ENCODE measurements around the gene TMEM208. TPM values are rescaled to one million over a fixed set of nuclear protein-coding genes. Genes with fewer than 3 reads are reported as not detected.

The TMEM208 gene
- total RNA-seq, 1 donor from 2014 or later: 42.6 TPM

DNA sequence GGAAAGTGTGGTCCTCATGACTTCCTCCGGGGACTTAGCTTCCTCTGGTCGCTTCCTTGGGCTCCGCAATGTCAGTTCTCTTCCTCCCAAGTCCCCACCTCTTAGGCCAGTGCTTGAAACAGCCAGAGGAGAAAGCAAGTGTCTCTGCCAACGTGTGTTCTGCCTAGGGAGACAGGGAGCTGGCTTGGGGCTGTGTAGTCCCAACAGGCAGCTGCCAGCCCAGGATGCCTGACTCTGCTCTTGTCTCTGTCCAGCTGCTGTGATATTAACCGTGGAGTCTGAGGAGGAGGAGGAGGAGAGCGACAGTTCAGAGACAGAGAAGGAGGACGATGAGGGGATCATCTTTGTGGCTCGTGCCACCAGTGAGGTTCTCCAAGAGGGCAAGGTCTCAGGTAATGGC lies 38.9 kb downstream of the TMEM208 start:
- no peak for DNase-seq
- H3K9me3 Mint-ChIP-seq (ENCODE audit: unreplicated experiment): no peaks in the 10 kb centered on the region
- no peak overlapping the region for H3K4me3 Mint-ChIP-seq (ENCODE audit: unreplicated experiment)
- H3K4me1 Mint-ChIP-seq (ENCODE audit: low read depth, unreplicated experiment): peaks cover 1% of the 10 kb centered on the region
- peaks cover 7% of the 10 kb centered on the region for H3K36me3 Mint-ChIP-seq (ENCODE audit: unreplicated experiment)
- TF ChIP-seq, protein P1, sequence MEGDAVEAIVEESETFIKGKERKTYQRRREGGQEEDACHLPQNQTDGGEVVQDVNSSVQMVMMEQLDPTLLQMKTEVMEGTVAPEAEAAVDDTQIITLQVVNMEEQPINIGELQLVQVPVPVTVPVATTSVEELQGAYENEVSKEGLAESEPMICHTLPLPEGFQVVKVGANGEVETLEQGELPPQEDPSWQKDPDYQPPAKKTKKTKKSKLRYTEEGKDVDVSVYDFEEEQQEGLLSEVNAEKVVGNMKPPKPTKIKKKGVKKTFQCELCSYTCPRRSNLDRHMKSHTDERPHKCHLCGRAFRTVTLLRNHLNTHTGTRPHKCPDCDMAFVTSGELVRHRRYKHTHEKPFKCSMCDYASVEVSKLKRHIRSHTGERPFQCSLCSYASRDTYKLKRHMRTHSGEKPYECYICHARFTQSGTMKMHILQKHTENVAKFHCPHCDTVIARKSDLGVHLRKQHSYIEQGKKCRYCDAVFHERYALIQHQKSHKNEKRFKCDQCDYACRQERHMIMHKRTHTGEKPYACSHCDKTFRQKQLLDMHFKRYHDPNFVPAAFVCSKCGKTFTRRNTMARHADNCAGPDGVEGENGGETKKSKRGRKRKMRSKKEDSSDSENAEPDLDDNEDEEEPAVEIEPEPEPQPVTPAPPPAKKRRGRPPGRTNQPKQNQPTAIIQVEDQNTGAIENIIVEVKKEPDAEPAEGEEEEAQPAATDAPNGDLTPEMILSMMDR (IDR thresholded peaks at IDR 0.05; ENCODE audit: partially characterized antibody, unreplicated experiment): no peak
- peaks cover 3% of the 10 kb centered on the region for H3K27me3 Mint-ChIP-seq (ENCODE audit: unreplicated experiment)
- H3K27ac Mint-ChIP-seq (ENCODE audit: unreplicated experiment): no peak overlapping the region

DNA sequence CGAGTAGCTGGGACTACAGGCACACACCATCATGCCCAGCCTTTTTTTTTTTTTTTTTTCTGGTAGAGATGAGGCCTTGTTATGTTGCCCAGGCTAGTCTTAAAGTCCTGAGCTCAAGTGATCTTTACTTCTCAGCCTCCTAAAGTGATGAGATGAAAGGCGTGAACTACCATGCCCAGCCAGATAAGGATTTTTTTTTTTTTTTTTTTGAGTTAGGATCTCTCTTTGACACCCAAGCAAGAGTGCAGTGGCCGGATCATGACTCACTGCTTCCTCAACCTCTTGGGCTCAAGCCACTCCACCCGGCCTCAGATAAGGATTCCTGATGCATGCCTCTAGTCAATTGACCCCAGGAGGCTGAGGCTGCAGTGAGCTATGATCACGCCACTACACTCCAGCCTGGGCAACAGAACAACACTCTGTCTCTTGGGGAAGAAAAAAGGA lies 41.2 kb downstream of the TMEM208 start:
- Mint-ChIP-seq H3K36me3 (ENCODE audit: unreplicated experiment) (no peaks in the 10 kb centered on the region), H3K27ac (ENCODE audit: unreplicated experiment) (no peak overlapping the region), H3K4me1 (ENCODE audit: low read depth, unreplicated experiment) (no peaks in the 10 kb centered on the region), H3K27me3 (ENCODE audit: unreplicated experiment) (peaks cover 3% of the 10 kb centered on the region), H3K9me3 (ENCODE audit: unreplicated experiment) (no peaks in the 10 kb centered on the region), H3K4me3 (ENCODE audit: unreplicated experiment) (no peak overlapping the region)
- DNase-seq: no peak
- TF ChIP-seq, protein P1 (IDR thresholded peaks at IDR 0.05; ENCODE audit: partially characterized antibody, unreplicated experiment): no peak

DNA sequence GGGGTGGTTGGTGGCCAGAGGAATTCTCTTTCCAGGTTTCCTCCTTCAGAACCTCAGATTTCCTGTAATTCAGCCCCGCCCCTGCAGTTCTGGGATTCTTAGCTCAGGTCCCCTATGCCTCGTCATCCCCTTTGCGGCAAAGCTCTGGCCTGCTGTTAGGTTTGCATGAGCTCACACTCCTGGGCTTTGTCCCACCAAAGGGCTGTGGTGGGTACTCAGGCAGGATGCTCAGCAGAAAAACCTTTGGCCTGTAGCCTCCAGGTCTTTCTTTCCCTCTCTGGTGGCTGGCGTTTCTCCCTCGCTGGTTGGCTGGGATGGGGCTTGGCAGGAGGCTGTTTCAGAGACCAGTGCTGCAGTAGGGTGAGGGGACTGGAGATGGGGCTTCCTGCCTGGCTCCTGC lies 42.8 kb downstream of the TMEM208 start:
- no peak for DNase-seq
- TF ChIP-seq, protein P1 (IDR thresholded peaks at IDR 0.05; ENCODE audit: partially characterized antibody, unreplicated experiment): no peak
- Mint-ChIP-seq H3K9me3 (ENCODE audit: unreplicated experiment) (no peaks in the 10 kb centered on the region), H3K4me1 (ENCODE audit: low read depth, unreplicated experiment) (no peaks in the 10 kb centered on the region), H3K27ac (ENCODE audit: unreplicated experiment) (no peak overlapping the region), H3K27me3 (ENCODE audit: unreplicated experiment) (peaks cover 3% of the 10 kb centered on the region), H3K36me3 (ENCODE audit: unreplicated experiment) (no peaks in the 10 kb centered on the region), H3K4me3 (ENCODE audit: unreplicated experiment) (no peak overlapping the region)

DNA sequence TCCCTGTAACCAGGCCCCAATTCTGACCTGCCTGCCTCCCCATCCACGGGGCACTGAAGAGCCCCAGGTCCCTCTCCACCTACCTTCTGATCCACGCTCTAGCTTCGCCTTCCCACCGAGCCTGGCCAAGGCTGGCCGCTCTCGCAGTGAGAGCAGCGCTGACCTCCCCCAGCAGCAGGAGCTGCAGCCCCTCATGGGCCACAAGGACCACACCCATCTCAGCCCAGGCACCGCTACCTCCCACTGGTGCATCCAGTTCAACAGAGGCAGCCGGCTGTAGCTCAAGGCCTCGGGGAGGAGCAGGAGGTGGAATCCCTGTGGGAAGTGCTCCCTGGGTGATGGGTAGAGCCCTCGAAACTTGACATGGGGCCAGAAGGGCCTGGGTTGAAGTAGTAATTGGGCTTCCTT lies 44.0 kb downstream of the TMEM208 start:
- no peaks in the 10 kb centered on the region for H3K9me3 Mint-ChIP-seq (ENCODE audit: unreplicated experiment)
- no peaks in the 10 kb centered on the region for H3K36me3 Mint-ChIP-seq (ENCODE audit: unreplicated experiment)
- no peaks in the 10 kb centered on the region for H3K27me3 Mint-ChIP-seq (ENCODE audit: unreplicated experiment)
- H3K4me3 Mint-ChIP-seq (ENCODE audit: unreplicated experiment): no peak overlapping the region
- TF ChIP-seq, protein P1 (IDR thresholded peaks at IDR 0.05; ENCODE audit: partially characterized antibody, unreplicated experiment): no peak
- DNase-seq: no peak
- H3K27ac Mint-ChIP-seq (ENCODE audit: unreplicated experiment): no peak overlapping the region
- no peaks in the 10 kb centered on the region for H3K4me1 Mint-ChIP-seq (ENCODE audit: low read depth, unreplicated experiment)

DNA sequence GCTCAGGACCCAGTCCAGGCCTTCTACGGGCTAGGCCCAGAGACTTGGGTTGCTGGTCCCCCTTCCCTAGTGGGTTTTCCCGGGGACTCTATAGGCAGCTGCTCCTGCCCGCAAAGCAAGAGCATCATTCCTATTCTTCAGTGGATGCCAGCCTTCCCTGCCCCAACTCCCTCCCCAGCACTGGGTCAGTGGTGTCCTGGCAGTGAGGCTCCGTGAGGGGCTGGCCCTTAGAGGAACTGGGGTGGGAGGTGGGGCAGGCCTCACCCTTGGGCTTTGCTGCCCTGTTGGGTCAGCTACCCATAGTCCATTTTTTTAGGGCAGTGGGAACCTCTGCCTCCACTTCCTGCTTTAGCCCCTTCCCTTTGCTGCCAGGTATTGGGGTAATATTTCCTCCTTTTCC lies 44.5 kb downstream of the TMEM208 start:
- H3K4me1 Mint-ChIP-seq (ENCODE audit: low read depth, unreplicated experiment): no peaks in the 10 kb centered on the region
- no peaks in the 10 kb centered on the region for H3K27me3 Mint-ChIP-seq (ENCODE audit: unreplicated experiment)
- DNase-seq: no peak
- H3K36me3 Mint-ChIP-seq (ENCODE audit: unreplicated experiment): no peaks in the 10 kb centered on the region
- no peak overlapping the region for H3K4me3 Mint-ChIP-seq (ENCODE audit: unreplicated experiment)
- no peak overlapping the region for H3K27ac Mint-ChIP-seq (ENCODE audit: unreplicated experiment)
- TF ChIP-seq, protein P1 (IDR thresholded peaks at IDR 0.05; ENCODE audit: partially characterized antibody, unreplicated experiment): no peak
- H3K9me3 Mint-ChIP-seq (ENCODE audit: unreplicated experiment): peaks cover 3% of the 10 kb centered on the region

Data from glutamatergic neuron (in vitro differentiated cells).